ENCODE data around the gene OR52N1. TPM values are rescaled to one million over a fixed set of nuclear protein-coding genes. Genes with fewer than 3 reads are reported as not detected.

OR52N1 gene
- total RNA-seq, 3 donors from 2014 or later, result not detected

DNA sequence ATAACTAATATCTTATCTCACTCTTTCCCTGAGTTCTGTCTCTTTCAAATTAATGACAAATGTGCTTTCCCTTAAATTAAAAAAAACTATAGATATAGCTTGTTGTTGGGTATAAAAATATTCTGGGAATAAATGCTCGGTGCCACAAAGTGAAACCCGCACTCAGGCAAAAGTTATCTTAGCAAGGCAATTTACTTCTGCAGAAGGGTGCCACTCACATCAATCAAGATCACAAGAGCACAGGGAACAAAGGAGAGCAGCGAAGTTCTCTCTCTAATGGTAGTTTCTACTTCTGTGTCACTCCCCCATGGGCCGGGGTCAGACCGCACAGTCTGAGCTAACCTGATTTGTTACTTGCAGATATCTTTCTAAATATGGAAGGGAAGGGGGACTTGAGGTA lies 12.9 kb upstream of the OR52N1 start:
- ATAC-seq (no peak), DNase-seq (no peak)
- no peaks in the 10 kb centered on the region for H3K36me3 ChIP-seq (ENCODE audit: low read depth)
- H3K4me3 ChIP-seq, result no peak overlapping the region
- H3K4me1 ChIP-seq (ENCODE audit: low read depth), result no peaks in the 10 kb centered on the region
- TF ChIP-seq, protein P1, sequence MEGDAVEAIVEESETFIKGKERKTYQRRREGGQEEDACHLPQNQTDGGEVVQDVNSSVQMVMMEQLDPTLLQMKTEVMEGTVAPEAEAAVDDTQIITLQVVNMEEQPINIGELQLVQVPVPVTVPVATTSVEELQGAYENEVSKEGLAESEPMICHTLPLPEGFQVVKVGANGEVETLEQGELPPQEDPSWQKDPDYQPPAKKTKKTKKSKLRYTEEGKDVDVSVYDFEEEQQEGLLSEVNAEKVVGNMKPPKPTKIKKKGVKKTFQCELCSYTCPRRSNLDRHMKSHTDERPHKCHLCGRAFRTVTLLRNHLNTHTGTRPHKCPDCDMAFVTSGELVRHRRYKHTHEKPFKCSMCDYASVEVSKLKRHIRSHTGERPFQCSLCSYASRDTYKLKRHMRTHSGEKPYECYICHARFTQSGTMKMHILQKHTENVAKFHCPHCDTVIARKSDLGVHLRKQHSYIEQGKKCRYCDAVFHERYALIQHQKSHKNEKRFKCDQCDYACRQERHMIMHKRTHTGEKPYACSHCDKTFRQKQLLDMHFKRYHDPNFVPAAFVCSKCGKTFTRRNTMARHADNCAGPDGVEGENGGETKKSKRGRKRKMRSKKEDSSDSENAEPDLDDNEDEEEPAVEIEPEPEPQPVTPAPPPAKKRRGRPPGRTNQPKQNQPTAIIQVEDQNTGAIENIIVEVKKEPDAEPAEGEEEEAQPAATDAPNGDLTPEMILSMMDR (IDR thresholded peaks at IDR 0.05), result no peak
- intact Hi-C loops (cut with DNase I, micrococcal nuclease), result loop anchor here in 1 of 2 donors (10.0 kb wide), 1 partner anchor 329 kb away; no protein-coding TSS in a partner anchor
- H3K9me3 ChIP-seq, result no peaks in the 10 kb centered on the region

DNA sequence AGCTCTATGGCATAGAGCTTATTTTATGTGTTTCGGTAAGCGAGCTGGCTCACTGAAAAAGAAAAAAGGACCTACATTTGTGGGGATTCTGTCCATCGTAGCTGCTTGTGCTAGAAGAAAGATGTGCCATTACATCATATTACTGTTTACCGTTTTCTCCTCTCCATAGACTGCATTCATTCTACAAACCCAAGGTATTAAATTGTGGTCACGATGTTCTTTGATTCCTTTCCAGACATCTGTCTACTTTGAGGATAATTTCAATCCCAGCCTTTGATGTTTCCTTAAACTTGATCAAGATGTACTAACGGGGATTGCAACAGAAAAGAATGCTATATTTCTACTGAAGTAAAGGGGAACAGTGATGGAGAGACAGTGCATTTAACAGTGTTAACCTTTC lies 5.5 kb upstream of the OR52N1 start:
- no peaks in the 10 kb centered on the region for H3K9me3 ChIP-seq
- TF ChIP-seq, protein P1 (IDR thresholded peaks at IDR 0.05), result no peak
- H3K4me3 ChIP-seq, result no peak overlapping the region
- no peaks in the 10 kb centered on the region for H3K4me1 ChIP-seq (ENCODE audit: low read depth)
- DNase-seq (no peak), ATAC-seq (no peak)
- intact Hi-C loops (cut with DNase I, micrococcal nuclease), result no loop called here
- no peaks in the 10 kb centered on the region for H3K36me3 ChIP-seq (ENCODE audit: low read depth)

DNA sequence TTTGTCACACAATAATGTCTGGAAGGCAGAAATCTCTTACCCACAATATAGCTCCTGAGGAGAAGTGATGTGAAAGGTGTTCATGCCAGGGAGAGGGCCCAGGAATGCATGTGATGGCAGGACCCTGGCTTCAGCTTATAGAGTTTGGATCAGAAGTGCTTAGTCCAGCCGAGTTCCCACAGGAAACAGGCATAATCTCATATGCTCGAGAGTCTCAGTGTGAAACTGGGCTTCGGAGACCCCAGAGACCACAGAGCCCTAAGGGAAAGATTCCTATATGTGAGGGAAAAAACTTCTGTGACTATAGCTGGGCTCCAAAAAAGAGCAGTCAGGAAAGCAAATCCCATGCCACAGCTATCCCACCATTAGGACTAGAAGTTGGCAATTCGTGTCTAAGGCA lies 7.8 kb downstream of the OR52N1 start, which contains the start of gene OR52N5:
Gene OR52N5, minus strand, starts transcription at position 101 of the 400 bp plus-strand sequence. CDS start 4,721 bp downstream, outside the sequence.
- TF ChIP-seq, protein P1 (IDR thresholded peaks at IDR 0.05), result no peak
- no peaks in the 10 kb centered on the region for H3K36me3 ChIP-seq (ENCODE audit: low read depth)
- no peaks in the 10 kb centered on the region for H3K4me1 ChIP-seq (ENCODE audit: low read depth)
- DNase-seq (no peak), ATAC-seq (no peak)
- H3K9me3 ChIP-seq, result no peaks in the 10 kb centered on the region
- intact Hi-C loops (cut with DNase I, micrococcal nuclease), result no loop called here
- no peak within 1 kb of the TSS for H3K4me3 ChIP-seq

DNA sequence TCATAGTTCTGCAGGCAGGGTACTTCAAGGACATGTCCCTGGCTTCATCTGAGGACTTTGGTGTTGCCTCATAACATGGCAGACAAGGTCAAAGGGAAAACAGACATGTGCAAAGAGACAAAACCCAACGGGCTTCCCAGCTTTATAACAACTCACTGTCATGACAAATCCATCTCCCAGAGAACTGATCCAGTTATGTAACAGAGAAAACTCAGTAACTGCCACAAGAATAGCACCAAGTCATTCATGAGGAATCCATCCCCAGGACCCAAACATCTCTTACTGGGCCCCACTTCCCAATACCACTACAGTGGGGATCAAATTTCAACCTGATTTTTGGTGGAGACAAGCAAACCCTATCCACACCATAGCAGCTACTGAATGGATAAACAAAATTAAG lies 24.0 kb downstream of the OR52N1 start:
- Histone ChIP-seq H3K4me1 (ENCODE audit: low read depth) (no peaks in the 10 kb centered on the region), H3K4me3 (no peak overlapping the region), H3K9me3 (no peaks in the 10 kb centered on the region), H3K36me3 (ENCODE audit: low read depth) (no peaks in the 10 kb centered on the region)
- DNase-seq (no peak), ATAC-seq (no peak)
- intact Hi-C loops (cut with DNase I, micrococcal nuclease), result no loop called here
- TF ChIP-seq, protein P1 (IDR thresholded peaks at IDR 0.05), result no peak

DNA sequence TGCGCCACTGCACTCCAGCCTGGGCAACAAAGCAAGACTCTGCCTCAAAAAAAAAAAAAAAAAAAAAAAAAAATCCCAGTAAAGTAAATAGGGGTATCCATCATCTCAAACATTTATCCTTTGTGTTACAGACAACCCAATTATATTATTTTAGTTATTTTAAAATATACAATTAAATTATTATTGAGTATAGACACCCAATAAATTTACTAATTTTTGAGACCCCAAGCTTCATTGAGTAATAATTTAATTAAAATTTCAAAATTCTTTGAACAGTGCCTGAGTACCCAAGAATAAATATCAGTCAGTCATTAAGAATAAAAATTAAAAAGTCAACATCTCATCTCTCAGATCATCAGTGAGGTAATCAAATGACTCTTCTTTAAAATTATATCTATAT lies 37.1 kb downstream of the OR52N1 start, which contains the start of gene OR52N4:
Gene OR52N4, plus strand, starts transcription at position 301 of the 400 bp plus-strand sequence. CDS start 498 bp downstream, outside the sequence.
- intact Hi-C loops (cut with DNase I, micrococcal nuclease), result no loop called here
- no peaks in the 10 kb centered on the region for H3K4me1 ChIP-seq (ENCODE audit: low read depth)
- no peaks in the 10 kb centered on the region for H3K36me3 ChIP-seq (ENCODE audit: low read depth)
- TF ChIP-seq, protein P1 (IDR thresholded peaks at IDR 0.05), result no peak
- DNase-seq, result no peak
- H3K9me3 ChIP-seq, result no peaks in the 10 kb centered on the region
- H3K4me3 ChIP-seq, result no peak within 1 kb of the TSS
- ATAC-seq, result no peak

DNA sequence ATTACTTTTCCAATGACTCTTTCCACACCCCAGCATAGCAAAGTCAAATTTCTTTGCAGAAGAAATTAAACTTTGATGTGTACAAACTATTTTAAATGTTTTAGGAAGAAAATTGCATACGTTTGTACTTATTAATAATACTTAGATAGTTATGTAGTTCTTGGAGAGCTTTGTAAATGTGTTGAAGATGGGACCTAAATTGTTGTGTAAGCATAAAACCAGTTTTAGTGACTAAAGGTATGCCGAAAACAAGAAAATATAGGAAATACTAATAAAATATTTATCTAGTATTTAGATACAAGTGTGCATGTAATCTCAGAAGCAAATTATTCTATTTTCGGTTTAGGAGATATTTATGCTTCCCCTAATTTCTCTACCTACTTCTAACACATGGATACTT lies 41.2 kb downstream of the OR52N1 start:
- TF ChIP-seq, protein P1 (IDR thresholded peaks at IDR 0.05), result no peak
- Histone ChIP-seq H3K9me3 (no peaks in the 10 kb centered on the region), H3K4me1 (ENCODE audit: low read depth) (no peaks in the 10 kb centered on the region), H3K4me3 (no peak overlapping the region), H3K36me3 (ENCODE audit: low read depth) (no peaks in the 10 kb centered on the region)
- ATAC-seq, result no peak
- no peak for DNase-seq
- intact Hi-C loops (cut with DNase I, micrococcal nuclease), result no loop called here
